HuH-7 (cell line): ENCODE measurements around the gene PNLIP.
A peak's percentile ranks its signal among the peaks of the same experiment; 100 is the strongest.

Experiments
- DNase-seq: peaks from one replicate; pipeline ENCODE4 v3.0.0; 2011; ENCODE audit warnings: low spot score

PNLIP gene

DNA sequence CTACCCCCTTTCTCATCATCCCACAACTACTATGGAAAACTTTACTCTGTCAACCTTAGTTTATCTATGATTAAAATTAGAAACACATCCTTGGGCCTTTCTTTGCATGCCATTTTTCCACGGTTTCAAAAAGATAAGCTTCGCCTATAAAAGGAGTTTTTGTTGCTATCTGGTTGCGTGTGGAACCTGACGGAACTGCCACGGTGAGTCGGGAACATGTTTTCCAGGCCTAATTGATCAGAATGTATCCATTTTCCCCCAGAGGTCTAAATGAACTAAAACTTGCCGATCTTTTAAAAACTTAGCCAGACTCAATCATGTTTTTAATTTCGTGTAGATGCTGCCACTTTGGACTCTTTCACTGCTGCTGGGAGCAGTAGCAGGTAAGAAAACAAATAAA is at the start of gene PNLIP:
PNLIP (plus strand) TSS at position 176 of the 400 bp plus-strand sequence; CDS start at position 338, 162 bp downstream.
- DNase-seq, result no peak

DNA sequence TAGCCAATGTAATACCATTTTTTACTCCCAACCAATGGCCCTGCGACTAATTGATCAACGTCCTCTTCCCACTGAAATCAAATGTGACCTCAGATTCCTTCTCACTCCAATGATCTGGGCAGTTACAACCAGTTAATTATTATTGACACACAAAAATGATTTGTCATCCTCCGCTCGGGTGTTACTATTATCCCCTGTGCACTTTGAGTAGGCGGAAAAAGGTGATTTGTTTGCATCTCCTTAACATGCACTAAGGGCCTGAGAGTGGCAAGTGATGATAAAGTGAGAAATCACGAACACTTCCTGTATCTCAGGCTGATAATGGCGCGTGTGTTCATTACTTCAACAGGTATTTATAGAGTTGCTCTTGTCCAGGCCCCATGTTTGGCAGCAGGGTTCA is 40.9 kb upstream of the PNLIP start:
- DNase-seq, result no peak

DNA sequence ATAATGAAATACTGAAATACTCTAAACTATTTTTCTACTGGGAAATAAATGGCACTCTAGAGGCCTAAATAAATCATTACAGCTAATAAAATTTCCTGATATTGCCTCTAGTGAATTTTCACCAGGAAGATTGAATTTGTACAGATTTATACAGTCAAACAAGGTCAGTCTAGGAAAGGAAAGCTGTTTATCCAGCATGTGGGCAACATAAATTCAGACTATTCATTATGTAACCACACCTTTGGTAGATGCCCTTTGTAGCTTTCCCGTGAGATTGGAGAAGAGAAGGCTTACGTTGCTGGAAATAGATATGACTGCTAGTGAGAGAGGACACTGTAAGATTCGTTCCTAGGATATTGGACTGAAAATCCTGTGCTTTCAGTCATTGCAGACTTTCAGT is 35.2 kb upstream of the PNLIP start:
- DNase-seq, result no peak

DNA sequence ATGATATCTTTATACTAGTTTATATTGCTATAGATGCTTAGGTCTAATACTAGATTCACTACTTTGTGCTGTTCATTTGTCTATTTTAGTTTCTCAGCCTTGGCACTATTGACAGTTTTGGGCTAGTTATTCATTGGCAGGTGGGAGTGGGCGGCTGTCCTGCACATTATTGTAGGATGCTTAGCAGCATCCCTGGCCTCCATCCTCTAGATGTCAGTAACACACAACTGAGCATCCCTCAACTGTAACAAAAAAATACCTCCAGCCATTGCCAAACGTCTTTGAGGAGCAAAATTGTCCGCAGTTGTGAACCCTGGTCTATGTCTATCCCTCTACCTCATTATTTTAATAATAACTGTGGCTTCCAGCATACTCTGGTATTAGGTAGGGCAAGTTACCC is 34.4 kb upstream of the PNLIP start:
- no peak for DNase-seq

DNA sequence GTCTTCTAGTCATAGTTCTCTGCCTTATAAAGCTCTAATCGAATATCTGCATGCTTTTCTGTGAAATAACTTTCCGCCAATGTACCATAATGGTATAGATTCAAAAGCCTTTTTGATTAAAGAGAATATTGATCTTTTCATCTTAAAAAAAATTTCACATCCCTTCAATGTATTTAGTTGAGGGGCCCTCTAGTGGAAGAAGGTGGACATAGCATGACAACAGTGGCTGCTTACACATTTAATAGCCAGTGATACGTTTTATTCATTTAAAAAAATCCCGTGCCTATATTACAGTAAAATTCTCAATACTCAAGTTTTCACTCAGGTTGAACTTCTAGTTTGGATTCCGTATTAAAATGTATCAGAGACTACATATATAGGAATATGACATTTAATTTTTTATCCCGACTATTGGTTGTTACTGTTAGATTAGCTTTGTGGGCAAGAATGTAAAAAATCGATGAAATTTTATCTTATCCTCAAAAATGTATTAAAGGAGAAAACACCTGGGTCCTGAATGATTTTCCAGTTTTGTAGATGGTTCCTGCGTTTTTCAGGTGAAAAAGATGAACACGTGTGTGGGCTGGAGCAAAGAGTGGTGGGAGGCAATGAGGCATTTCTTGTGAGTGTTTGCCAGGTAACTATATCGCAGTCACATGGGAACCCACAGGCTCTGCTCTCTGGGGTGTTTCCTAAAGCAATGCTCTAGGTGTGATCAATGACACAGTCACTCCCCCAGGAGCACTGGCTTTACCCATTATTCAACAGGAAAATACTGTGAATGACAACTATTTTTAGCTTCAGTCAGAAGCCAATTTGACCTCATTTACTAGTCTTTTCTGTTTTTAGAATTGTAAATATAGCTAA is 24.1 kb upstream of the PNLIP start:
- peak; percentile 32 for DNase-seq

DNA sequence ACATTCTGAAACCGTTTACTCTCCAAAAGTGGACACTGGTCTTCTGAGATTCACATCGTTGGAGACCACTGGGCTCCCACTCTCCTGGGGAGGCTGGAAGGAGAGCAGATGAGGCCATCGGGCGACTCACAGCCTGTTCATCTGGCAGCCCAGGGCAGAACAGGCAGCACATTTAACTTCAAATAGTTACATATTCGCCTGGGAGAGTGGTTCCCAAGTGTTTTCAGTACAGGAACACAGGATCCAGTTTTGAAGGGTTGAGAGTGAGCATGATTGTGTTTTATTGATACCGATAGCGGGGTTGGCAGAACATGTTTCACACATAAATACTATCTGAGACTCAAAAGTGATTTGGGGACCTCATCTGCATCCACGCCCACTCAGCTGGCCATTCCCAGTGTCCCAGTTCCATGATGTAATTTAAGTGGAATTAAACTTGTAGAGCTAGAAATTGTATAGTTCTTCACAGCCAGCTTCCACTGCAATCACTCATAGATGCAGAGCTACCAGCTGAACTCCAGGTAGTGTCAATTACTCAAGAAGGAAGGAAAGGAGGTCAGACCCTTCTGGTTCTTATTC is 22.8 kb upstream of the PNLIP start:
- DNase-seq, result no peak

DNA sequence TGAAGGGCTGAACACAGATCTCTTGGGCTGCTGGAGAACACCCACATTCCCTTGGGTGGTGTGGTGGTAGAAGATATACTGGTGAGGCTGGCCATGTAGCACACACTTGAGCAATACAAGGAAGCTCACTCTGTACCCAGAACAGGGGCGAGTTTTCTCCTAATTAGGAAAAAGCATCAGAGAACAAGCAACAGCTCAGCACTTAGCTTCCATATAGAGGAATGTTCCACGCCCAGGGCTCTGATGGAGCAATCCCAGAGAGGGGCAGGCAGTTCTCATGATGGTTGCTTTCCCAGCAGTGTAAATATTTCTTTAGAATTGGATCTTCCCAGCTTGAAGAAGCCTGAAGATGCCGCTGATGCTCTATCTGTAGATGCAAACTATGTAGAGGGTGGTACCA is 21.0 kb upstream of the PNLIP start:
- no peak for DNase-seq

DNA sequence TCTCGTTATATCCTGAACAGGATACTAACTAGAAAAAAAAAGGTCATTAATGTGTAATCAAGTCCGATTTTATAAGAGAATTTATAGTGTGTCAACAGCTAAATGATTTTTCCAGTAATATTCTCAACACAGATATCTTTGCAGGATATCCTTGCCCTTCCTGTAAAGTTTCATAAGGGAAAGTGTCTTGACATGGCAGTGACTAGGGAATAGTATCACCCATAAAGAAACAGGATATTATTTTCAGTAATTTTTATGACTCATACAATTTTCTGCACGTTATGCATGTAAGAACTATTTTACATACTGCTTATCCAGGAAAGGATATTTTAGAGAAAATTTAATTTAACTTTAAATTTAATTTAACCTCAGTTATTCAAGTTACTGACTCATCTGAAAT is 19.5 kb upstream of the PNLIP start:
- no peak for DNase-seq

DNA sequence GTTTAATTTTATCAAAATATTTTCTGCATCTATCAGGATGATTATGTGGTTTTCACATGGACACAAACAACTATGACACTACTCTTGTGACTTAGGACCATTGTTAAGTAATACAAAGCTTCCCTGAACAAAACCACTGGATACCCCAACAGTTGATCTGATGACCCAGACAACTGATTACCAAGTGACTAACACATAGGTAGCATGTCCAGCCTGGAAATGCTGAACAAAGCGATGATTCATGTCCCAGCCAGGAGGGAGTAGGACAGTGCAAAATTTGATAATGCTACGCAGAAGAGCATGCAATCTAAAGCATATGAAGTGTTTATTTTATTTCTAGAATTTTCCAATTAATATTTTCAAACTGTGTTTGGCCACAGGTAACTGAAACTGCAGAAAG is 8.9 kb upstream of the PNLIP start:
- DNase-seq, result no peak

DNA sequence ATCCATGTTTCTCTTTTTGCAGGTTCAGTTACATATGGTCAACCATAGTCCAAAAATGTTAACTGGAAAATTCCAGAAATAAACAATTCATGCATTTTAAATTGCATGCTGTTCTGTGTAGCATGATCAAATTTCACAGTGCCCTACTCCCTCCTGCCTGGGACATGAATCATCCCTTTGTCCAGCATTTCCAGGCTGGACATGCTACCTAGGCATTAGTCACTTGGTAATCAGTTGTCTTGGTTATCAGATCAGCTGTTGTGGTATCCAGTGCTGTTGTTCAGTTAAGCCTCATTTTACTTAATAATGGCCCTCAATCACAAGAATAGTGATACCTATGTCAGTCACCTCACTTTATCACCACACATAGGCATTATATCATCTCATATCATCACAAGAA is 7.3 kb upstream of the PNLIP start:
- no peak for DNase-seq

DNA sequence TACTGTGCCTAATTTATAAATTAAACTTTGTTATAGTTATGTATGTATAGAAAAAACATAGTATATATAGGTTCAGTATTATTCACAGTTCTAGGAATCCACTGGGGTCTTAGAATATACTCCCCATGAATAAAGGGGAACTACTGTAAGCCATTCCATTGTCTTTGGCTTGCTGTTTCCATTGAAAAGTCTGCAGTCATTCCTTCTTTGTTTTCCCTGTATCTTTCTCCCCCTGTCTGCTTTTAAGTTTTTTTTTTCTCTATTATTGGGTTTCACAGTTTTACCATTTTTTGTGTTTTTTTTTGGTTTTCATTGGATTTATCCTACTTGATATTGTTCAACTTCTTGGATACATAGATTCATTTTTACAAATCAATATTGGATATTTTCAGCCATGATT is 6.7 kb upstream of the PNLIP start:
- DNase-seq, result no peak

DNA sequence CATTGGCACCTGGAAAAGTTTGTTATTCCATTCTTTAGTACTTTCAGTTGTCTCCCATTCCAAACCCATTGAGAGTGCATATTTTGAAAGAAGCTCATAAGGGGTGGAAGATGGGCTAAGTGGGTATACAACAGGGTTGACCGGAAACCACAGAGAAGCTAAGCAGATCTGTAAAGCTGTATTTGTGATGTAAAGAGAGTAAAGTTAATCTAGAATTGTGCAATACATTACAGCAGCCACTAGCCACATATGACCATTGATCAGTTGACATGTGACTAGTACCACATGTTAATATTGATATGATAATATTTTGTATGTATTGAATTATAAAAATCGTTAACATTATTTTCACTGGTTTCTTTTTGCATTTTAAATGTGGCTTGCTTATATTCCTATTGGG is 4.9 kb upstream of the PNLIP start:
- no peak for DNase-seq

DNA sequence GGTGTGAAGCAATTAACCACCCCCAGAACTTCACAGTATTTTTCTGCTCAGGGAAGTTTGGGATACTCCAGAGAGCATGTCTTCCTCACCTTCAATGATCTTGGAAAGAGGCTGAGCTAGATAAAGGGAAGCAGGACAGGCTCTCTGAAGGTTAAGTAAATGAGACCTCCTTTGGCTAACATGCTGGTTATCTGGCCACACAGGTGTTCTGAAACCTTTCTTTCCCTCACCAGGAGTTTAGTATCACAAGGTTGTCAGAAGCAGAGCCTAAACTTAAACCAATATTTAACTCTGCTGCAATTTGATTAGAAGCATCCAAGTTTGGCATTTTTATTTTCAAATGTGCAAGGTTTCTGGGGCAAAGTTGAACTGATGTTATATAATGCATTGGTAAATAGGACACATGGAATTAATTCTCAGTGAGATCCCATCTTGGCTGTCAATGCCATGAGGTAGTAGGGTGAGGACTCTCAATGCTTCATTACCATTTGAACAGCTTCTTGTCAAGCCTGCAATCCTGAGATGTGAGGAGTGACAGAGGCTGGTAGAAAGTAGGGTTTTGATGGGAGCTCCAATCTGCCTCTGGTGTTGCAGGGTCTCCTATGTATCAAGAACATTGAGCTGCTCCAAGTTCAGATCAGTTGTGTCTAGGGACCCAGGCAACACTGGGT is 3.6 kb upstream of the PNLIP start:
- no peak for DNase-seq

DNA sequence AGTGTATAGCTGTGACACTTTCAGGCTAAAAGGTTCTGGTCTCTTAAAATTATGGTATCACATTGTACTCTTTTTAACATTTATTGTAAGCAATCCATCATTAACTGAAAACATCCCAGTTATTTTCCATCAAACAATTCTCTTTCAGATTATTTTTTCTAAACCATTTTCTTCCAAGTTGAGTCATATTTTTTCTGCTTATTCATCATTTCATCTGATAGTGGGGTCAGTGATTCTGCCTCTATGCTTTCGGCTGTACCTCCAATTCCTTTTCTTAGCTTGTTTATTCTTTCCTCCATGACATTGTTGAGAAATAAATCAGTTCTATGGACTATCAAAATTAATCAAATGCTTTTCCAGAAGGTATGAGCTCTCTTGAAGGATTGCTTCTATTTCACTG is 609 bp upstream of the PNLIP start:
- DNase-seq, result no peak

DNA sequence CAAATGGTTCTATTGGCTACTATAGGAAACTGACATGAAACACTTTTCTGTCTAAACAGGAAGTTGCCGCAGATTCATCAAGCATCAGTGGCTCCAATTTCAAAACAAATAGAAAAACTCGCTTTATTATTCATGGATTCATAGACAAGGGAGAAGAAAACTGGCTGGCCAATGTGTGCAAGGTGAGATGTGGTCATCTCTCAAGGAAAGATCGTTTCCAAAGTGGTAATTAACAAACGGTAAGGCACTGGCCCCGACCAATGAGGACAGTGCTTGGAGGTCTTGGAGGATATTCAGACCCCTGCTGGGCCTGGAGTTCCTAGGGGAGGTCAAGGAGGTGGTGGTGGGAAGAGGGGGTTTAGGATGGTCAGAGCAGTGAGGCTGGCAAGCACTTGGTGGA is 2.6 kb downstream of the PNLIP start:
- DNase-seq, result no peak

DNA sequence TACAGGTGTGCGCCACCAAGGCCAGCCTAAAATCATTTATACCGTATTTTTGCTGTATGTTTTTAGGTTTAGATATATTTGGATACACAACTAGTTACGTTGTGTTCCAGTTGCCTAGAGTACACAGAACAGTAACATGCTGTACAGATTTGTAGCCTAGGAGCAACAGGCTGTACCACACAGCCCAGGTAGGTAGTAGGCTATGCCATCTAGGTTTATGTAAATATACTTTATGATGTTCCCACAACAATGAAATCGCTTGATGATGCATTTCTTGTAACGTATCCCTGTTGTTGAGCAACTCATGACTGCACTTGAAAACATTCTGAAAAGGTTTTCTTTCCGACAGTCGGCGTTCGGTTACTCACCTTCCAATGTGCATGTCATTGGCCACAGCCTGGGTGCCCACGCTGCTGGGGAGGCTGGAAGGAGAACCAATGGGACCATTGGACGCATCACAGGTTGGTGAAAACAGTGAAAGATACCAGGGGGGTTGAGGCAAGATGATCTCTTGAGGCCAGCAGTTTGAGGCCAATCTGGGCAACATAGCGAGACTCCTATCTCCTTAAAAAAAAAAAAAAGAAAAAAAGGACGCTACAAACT is 7.7 kb downstream of the PNLIP start:
- no peak for DNase-seq

DNA sequence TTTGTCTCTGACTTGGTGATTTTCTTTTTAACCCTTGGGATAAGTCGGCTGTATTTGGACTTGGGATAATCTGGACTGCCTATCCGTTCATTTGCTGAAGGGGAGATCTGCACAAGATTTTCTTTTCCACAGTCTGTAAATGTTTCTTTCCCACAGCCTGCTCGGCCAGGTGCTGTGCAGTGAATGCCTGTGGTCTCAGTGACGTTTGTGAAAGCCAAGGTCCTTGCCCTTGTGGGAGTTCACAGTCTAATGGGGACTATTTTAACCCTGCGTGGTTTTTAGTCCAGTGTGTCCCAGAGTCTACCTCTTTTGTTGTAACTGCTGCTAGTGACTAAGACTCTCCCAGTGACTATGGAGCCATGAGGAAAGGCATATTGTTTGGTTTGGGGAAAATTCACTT is 8.9 kb downstream of the PNLIP start:
- DNase-seq, result no peak

DNA sequence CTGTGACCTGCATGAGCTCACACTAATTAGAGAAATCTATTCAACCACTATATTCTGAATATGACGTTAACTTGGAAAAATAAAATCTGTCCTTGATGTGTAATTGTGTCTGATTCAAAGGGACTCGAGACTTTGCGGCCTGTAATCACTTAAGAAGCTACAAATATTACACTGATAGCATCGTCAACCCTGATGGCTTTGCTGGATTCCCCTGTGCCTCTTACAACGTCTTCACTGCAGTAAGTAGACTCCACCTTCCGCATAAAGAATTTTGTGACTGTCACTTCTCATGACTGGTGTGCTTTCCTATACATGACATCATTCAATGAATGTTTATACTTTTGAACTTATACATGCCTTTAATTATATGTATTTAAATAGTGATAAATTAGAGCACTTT is 10.1 kb downstream of the PNLIP start:
- DNase-seq, result no peak

DNA sequence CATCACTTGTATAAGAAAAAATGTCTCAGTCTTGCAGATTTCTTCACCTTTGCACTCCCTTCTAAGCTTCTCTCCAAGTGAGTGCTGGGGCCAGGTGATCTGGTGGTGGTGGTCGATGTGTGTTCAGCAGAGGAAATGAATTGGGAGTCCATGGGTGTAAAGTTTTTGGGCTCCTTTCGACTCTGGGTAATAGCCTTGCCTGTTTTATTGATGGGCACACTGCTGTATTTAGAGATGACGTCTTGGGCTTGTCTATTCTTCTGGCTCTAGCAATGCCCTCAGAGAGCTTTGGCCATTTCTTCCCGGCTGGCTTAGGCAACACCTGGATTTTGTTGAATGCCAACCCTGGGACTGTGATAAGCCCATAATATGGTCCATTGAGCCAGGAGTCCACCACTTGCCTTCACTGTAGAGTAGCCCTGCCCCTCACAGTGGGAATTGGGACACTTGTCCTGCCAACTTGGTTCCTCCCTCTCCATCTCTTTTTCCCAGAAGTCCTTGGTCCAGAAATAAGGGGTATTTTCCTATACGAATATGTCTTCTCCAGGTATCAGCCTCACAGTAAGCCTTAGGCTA is 11.7 kb downstream of the PNLIP start:
- DNase-seq, result no peak

DNA sequence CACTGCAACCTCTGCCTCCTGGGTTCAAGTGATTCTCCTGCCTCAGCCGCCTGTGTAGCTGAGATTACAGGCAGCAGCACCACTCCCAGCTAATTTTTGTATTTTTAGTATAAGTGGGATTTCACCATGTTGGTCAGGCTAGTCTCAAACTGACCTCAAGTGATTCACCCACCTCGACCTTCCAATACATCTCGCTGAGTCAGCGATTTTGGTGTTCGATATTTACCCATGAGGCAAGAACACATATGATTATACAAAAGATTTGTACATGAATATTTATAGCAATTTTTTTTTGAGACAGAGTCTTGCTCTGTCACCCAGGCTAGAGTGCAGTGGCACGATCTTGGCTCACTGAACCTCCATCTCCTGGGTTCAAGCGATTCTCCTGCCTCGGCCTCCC is 19.8 kb downstream of the PNLIP start:
- DNase-seq, result no peak

DNA sequence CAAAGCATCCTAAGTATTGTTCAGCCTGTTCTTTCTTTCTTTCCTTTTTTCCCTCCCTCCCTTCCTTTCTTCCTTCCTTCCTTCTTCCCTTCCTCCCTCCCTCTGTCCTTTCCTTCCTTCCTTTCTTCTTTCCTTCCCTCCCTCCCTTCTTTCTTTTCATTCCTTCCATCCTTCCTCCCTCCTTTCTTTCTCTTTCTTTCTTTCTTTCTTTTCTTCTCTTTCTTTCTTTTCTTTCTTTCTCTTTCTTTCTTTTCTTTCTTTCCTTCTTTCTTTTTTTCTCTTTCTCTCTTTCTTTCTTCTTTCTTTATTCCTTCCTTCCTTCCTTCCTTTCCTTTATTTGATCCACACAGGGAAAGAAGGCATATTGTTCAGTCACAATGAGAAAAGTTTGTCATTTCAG is 21.2 kb downstream of the PNLIP start:
- no peak for DNase-seq

DNA sequence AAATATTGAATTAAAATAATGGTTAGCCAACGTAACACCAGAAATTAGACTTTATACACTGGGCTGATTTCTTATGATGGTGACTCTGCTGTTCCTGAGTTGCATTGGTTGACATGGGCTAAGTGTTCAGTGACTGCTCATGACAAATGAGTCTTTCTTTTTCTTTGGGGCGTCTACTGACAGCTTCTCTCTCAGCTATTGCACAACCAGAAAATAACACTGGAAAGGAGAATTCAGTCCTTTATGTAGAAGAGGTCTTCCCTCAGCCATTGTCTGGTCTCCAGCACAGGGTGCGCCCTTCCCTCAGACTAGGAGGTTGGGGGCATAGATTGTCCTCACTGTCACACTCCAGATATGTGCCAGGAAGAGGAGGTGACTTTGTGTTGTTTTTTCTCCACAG is 21.6 kb downstream of the PNLIP start:
- DNase-seq, result no peak

DNA sequence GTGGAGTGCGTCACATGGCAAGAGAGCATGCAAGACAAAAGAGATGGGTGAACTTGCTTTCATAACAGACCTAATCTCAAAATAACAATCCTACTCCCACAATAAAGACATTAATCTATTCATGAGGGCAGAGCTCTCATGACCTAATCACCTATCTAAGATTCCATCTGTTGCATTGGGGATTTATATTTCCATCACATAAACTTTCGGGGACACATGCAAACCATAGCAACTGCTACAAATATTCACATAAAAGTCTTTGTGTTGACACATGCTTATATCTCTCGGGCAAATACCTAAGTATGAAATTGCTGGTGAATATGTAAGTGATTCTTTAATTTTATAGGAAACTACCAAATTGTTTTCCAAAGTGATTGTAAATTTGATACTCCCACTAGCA is 29.1 kb downstream of the PNLIP start:
- no peak for DNase-seq
